ENCODE data around the gene TARM1.

TARM1 gene

DNA sequence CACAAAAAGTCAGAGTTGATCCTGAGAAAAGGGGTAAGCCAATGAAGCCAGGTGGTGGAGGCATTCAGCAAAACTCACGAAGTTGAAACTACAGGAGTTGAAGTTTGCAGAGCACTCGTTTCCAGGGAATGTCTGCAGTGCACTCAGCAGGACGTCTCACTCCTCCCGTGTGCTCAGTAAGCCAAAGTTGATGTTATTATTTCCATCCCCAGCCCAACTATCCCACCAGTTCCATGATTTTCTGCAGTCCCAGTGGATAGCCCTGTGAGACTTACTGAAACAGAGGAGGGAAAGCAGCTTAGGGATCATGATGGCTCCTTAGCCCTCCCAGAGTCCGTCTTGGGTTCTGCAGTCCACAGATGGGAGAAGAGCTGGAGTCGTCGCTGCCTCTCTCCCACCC is at the start of gene TARM1:
Gene TARM1, minus strand, starts transcription at position 334 of the 400 bp plus-strand sequence. Its CDS starts 25 bp downstream, at position 309.
- no peak for DNase-seq (ENCODE audit: low read depth)

GRCh38 chr19:54129617-54129996 is 48.4 kb upstream of the TARM1 start:
- DNase-seq (ENCODE audit: low read depth) = no peak

DNA sequence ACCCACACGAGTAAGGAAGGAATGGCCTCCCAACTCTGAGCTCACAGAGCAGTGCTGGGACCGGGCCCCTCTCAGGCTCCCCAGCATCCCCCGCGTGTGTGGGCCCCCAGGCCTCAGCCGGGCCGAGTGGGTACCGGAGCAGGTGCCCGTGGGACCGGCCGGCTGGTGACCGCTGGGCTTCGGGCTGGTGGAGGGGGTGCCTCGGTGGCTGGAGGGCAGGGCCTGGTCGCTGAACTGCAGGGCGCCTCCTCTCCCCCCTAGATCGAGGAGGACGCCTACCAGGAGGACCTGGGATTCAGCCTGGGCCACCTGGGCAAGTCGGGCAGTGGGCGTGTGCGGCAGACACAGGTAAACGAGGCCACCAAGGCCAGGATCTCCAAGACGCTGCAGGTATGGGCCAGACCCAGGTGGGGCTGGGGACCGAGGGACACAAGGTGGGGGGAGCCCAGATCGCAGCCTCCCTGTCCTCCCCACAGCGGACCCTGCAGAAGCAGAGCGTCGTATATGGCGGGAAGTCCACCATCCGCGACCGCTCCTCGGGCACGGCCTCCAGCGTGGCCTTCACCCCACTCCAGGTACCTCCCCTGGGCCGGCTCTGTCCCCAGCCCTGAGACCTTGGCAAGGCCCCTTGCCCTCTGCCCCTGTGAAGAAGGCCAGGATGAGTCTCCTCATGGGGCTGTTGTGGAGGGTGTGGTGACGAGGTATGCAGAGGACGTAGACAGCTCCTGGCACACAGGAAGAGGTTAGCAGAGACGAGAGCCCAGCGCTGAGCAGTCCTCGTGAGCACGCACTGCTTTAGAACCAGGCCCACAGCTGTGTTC is 47.8 kb upstream of the TARM1 start:
- no peak for DNase-seq (ENCODE audit: low read depth)

GRCh38 chr19:54128441-54128725 is 47.2 kb upstream of the TARM1 start:
- DNase-seq (ENCODE audit: low read depth) = no peak

DNA sequence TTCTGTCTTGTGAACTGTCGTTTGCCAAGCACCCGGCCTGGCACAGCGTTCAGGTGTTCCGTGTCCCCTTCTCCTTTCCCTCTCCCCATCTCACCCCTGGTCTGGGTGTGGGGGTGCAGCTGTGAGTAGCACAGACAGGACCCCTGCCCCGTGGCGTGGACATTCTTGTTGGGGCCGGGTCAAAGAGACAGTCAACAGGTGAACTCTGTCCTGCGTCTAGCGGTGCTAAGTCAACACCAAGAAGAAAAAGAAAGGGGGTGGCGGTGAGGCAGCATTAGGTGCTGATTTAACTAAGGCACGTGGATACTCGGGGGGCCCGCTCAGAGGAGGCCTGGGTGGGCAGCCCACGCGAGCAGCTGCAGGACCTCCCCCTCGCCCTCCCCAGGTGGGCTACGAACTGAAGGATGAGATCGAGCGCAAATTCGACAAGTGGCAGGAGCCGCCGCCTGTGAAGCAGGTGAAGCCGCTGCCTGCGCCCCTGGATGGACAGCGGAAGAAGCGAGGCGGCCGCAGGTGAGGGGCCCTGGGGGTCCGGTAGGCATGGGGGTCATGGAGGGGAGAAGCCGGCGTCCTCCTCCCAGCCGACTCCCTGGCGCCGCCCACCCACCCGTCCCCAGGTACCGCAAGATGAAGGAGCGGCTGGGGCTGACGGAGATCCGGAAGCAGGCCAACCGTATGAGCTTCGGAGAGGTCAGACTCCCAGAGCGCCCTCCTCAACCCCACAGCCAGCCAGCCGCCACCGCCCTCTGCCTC is 46.7 kb upstream of the TARM1 start:
- no peak for DNase-seq (ENCODE audit: low read depth)

GRCh38 chr19:54125713-54126112 is 44.5 kb upstream of the TARM1 start:
- no peak for DNase-seq (ENCODE audit: low read depth)

DNA sequence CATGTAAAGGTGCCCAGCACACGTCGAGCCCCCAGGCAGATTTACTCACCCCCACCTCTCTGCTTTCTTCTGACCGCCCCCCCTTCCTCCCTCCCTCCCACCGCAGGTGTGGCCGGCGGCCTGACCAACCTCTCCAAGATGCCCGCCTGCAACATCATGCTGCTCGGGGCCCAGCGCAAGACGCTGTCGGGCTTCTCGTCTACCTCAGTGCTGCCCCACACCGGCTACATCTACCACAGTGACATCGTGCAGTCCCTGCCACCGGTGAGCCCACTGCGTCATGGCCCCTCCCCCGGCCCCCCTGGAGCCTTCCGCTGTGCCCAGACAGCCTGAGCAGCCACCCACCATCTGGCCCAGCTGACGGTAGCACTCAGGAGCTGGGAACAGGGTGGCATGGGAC is 43.2 kb upstream of the TARM1 start:
- no peak for DNase-seq (ENCODE audit: low read depth)

DNA sequence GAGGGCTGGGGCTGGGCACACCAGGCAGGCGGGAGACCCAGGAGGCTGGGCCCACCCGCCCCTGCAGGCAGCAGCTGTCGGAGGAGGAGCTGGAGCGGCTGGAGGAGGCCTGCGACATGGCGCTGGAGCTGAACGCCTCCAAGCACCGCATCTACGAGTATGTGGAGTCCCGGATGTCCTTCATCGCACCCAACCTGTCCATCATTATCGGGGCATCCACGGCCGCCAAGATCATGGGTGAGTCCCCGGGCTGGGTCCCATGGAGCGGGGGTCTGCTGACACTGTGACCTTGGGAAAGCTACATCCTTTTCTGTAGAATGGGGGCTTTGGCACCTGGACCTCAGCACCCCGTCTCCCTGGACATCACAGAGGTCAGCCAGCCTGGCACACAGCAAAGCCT is 42.5 kb upstream of the TARM1 start:
- DNase-seq (ENCODE audit: low read depth) = no peak

GRCh38 chr19:54121259-54121658 is 40.1 kb upstream of the TARM1 start:
- no peak for DNase-seq (ENCODE audit: low read depth)

GRCh38 chr19:54115109-54116063 is 34.2 kb upstream of the TARM1 start, which contains the start of the genes PRPF31 and TFPT:
PRPF31 (plus strand) TSS chr19:54115754; CDS start chr19:54118279, 2,525 bp downstream.
TFPT (minus strand) TSS chr19:54115657; CDS start chr19:54115269, 388 bp downstream.
- peak; percentile 90 for DNase-seq (ENCODE audit: low read depth)

- DNase-seq (ENCODE audit: low read depth) = peak; percentile 46
Observed at GRCh38 chr19:54114340-54115108, 33.4 kb upstream of the TARM1 start.

- no peak for DNase-seq (ENCODE audit: low read depth)
Observed at GRCh38 chr19:54109651-54110050, 28.5 kb upstream of the TARM1 start.

DNA sequence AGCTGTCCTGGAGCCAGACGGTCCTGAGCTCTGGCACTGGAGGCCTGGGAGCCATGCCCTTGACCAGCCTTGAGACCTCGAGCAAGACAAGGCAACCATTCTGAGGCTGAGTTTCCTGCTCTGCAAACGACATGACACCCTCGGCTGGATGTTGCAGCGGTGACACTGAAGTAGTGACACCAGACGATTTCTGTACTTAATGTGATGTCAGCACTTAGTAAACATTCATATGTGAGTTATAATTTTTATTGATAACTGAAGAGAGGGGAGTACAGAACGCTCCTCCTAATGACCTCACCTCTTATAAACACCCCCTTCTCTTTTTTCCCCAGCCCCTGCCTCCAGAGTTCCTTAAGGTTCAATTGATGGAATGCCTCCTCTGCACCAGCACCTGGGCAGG is 27.3 kb upstream of the TARM1 start:
- no peak for DNase-seq (ENCODE audit: low read depth)

- no peak for DNase-seq (ENCODE audit: low read depth)
Observed at GRCh38 chr19:54107876-54108490, 26.8 kb upstream of the TARM1 start.

DNA sequence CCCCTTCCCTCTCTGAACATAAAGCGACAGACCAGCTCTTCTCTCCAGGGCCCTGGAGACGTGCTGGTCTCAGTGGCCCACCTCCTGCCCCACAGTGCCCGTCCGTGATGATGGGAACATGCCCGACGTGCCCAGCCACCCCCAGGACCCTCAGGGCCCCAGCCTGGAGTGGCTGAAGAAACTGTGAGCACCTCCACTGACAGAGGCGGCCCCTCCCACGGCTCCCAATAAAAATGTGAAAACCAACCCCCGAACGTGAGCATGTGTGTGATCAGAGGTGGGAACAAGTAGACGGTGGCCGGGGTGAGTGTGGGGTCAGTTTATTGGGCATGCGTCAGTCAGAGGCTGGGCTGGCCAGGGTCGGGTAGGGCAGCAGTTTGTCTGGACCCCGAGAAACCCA is 25.6 kb upstream of the TARM1 start:
- DNase-seq (ENCODE audit: low read depth) = no peak

GRCh38 chr19:54105796-54106195 is 24.6 kb upstream of the TARM1 start:
- DNase-seq (ENCODE audit: low read depth) = no peak

DNA sequence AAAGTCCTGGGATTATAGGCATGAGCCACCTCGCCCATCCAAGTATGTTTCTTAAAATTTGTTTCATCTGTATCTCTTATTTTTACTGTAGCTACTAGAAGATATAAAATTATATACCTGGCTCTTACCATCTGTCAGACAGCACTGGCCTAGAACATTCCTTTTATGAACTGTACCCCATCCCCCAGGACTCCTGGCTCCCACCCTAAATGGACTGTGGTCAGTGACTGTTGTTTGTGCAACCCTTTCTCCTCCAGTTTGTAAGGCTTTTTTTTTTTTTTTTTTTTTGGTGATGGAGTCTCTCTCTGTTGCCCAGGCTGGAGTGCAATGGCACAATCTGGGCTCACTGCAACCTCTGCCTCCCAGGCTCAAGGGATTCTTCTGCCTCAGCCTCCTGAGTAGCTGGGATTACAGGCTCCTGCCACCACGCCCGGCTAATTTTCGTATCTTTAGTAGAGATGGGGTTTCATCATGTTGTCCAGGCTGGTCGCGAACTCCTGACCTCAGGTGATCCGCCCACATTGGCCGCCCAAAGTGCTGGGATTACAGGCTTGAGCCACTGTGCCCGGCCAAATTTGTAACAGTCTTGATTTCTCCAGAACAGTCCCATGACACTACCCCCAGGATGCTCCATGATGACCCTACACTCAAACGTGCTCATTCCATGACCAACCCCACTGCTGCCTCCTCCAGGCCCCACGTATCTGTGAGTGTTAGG is 24.0 kb upstream of the TARM1 start:
- no peak for DNase-seq (ENCODE audit: low read depth)

GRCh38 chr19:54102421-54103169 is 21.4 kb upstream of the TARM1 start, which contains the start of gene NDUFA3:
NDUFA3 (plus strand) TSS chr19:54102855; CDS start chr19:54102879, 24 bp downstream.
- peak; percentile 97 for DNase-seq (ENCODE audit: low read depth)

GRCh38 chr19:54100561-54100960 is 19.4 kb upstream of the TARM1 start, which contains the start of gene OSCAR:
OSCAR (minus strand) TSS chr19:54100803; CDS start chr19:54100792, 11 bp downstream.
- DNase-seq (ENCODE audit: low read depth) = no peak
